DMS53 treated with DMSO at 0.1 percent for 48 hours (cell line): ENCODE measurements around the gene ATP11A.

Experiments used
- DNase-seq: peaks from one replicate; lab custom pipeline; 2025; ENCODE audit not compliant: unreplicated experiment; lab: John Stamatoyannopoulos, UW

The ATP11A gene

DNA sequence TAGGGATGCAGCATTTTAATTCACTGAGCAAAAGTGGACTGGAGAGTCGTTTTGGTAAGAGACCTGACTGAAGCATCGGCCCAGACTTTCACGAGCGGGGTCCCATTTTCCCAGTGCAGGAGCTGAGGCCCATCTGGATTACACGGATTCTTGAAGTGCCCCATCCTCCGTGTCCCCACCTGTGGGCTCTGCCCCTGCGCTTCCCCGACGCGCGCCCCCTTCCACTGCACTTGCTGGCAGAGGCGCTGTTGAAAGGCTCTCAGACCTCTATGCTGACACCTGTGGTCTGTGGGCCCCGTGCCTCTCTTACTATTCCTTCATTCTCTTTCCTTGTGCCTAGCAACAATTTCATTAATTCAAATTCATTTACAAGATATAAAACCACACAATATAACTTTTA, 228.9 kb downstream of the ATP11A start:
- no peak for DNase-seq

GRCh38 chr13:112923962-112924361, 234.1 kb downstream of the ATP11A start:
- no peak for DNase-seq

DNA sequence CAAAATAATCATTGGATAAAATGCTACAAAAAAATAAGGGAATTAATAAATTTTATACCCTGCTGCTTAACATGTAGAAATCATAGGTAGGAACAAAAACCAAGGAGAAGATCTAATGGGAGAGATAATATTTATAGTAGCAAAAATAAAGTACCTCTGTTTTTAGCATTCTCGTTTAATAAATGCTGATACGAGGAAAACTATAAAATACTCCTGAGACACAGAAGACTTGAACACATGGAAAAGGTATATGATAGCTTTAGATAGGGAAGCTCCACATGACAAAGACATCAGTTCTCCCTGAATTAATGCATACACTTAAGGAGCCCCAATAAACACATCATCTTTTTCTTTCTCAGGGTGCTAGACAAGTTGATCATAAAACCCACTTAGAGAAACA, 234.5 kb downstream of the ATP11A start:
- DNase-seq, result no peak

DNA sequence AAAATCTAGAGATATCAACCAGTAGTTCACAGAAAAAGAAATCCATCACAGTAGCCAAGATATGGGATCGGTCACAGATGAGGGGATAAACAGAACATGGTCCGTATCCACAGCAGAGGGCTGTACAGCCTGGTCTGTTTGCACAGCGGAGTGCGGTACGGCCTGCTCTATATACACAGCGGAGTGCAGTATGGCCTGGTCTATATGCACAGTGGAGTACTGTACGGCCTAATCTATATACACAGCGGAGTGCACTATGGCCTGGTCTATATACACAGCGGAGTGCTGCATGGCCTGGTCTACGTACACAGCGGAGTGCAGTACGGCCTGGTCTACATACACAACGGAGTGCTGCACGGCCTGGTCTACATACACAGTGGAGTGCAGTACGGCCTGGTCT, 236.2 kb downstream of the ATP11A start:
- DNase-seq, result no peak

DNA sequence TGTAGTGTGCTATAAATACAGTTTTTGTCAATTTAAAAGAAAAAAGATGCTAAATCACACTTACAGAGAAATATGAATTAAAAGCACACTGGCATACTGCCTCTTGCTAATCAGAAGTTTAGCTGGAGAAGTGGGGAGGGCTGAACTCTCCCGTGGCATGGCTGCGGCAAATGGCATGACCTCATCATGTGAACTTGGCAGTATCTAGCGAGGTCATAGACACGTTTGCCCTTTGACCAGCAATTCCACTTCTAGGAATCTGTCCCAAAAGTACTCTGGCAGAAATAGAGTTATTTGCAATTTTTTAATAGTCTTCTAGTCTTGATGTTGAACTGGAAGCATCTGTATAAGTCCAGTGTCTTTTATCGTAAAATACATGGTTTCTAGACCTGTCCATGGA, 237.2 kb downstream of the ATP11A start:
- DNase-seq, result no peak

DNA sequence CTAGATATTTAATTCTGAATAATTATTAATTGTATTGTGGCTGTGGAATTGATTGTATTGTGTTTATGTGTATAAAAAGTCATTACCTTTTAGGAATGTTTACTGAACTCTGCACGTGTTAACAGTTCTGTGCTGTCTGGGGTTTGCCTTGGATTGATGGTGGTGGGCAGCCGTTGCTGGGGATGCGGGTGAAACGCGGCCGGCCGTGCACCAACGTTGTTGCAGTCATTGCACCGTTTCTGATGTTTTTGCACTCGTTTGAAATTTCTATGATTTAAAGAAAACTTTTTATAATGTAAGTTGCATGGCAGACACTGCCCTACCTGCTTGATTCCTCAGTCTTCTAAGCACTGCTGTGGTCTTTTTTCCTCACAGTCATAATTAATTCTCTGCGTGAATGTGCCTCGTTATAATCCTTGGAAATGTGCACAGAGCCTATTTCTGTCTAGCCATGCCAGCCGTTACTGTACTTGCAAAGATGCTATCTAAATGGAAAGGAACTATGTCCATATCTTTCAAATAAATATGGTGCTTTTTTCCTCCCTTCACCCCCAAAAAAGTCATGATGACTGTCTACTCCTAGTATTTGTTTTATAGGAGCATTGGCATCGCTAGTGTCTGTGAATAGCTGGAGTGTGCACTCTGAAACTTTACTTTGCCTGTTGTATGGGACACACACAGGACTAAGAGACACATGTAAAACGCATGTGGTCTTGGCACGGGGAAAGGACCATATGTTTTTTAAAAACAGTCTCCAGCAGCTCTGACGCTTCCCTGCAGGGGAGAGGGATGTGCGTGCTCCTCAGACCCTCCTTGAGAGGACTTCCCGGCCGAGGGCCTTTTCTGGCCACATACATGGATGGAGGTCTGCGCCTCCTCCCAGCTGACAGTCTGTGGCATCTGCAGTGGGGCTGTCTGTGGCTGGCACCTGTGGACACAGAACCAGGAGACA, 238.5 kb downstream of the ATP11A start:
- DNase-seq, result no peak

DNA sequence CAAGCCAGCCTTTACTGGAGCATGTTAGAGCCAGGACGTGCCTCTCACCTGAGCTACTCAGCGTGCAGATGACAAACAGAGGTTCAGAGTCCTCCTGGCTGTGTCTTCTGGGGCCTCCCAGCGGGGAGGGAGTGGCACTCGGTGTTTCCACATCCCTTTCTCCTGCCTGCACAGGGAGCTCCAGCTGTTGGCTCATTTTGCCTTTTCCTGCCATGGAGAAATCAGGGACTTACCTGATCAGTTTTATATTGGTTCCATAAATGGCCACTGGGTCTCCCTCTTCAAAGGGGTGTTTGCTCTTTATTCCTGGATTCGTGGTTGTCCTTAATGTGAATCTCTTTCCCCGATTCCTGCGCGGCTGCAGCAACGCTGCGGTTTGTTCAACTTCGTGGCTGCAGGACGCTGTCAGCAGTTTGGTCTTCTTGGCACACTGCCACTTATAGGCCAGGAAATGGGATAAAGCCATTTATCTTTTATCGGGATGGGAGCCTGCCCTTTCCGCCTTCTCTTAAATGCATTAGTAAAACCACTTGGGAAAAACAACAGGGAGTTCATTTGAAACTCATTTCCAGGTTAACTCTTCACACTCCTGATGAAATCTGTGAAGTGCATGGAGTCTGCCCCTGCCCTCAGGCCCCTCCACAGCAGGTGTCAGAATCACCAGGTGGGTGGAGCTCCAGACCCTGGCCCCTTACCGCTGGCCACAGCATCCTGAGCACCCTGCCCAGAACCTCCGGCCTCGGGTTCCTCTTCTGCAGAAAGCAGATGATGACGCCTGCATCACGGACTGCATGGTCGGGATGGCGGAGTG, 239.3 kb downstream of the ATP11A start:
- no peak for DNase-seq

DNA sequence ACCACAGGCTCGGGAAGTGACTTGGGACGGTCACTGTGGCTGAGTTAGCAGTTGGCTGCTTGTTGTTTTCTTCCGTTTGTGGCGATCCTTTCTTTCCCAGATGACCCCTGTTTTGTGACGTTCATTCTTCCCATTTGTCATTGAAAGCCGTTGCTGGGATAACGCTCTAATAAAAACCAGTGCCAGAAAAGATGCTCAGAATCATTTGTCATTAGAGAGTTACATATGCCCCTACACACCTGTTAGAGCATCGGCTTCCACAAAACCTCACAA, 239.9 kb downstream of the ATP11A start:
- no peak for DNase-seq

DNA sequence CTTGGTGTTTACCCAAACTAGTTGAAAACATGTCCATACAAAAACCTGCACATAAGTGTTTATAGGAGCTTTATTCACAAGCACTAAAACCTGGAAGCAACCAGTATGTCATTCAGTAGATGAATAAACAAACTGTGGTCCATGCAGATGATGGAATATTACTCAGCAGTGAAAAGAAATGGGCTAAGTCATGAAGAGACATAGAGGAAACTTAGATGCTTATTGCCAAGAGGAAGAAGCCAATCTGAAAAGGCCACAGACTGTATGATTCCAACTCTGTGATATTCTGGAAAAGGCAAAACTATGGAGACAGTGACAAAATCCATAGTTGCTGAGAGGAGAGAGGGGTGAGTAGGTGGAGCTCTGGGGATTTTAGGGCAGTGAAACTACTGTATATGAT, 240.4 kb downstream of the ATP11A start:
- no peak for DNase-seq

DNA sequence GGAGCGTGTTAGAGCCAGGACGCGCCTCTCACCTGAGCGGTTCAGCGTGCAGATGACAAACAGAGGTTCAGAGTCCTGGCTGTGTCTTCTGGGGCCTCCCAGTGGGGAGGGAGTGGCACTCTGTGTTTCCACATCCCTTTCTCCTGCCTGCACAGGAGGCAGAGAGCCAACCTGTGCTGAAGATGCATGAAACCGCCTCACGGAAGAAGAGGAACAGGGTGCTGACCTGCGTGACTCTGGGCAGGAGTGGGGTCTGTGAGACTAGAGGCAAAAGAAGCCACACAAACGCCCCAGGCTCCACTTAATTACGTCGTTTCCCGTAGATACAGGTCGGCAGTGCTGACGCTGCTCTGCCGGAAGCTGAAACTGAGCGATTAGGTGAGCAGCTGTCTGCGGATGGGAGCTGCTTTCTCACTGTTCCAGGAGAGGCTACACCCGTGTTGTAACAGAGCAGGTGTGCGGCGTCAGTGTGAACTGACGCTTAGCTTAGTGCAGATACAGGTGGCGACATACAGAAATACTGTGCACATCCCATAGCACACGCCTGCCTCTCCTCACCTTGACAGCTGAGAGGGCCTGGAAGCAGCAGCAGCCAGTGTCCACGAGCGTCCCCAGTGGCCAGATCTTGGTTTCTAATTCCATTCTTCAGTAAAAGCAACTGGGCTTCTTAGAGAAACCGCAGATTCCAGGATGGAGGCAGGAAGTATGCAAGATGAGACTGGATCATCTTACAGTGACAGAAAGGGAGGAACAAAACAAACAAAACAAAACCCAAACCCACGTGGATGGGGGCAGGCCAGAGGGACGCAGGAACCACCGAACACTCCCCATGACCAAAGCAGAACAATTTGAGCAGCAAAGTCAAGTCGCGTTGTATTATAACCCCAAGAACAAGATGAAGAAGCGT, 241.4 kb downstream of the ATP11A start:
- DNase-seq, result peak; percentile 35

DNA sequence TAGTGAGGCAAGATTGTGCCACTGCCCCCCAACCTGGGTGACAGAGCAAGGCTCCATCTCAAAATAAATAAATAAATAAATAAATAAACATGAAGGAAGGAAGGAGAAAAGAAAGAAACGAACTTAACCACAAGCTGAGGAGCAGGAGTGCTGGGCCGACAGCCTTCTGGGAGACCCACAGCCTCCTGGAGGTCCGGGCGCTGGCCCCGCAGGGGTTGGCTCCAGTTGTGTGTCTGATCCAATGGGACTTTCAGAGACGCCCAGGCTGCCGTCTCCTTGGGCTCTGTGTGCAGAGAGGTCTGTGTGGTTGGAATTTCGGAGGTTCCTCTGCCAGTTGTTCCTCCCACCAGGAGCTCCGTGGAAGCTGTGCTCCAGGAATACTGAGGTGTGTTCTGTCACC, 243.1 kb downstream of the ATP11A start:
- no peak for DNase-seq

DNA sequence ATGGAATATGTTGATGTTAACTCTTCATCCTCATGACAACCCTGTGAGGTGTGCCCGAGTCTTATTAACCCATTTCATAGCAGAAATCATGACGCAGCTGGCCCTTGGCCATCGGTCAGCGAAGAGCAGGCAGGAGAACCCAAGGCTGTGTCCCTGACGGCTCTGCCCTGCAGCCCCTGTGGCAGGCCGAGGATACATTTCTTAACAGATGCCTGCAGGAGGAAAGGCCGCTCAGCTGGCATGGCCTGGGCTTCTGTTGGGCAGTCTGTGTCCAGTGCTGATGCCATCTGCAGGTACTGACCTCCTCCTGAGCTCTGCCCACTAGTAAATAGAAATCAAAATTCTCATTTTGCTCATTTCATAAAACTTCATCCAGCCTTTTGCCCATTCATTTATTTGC, 243.8 kb downstream of the ATP11A start:
- no peak for DNase-seq

DNA sequence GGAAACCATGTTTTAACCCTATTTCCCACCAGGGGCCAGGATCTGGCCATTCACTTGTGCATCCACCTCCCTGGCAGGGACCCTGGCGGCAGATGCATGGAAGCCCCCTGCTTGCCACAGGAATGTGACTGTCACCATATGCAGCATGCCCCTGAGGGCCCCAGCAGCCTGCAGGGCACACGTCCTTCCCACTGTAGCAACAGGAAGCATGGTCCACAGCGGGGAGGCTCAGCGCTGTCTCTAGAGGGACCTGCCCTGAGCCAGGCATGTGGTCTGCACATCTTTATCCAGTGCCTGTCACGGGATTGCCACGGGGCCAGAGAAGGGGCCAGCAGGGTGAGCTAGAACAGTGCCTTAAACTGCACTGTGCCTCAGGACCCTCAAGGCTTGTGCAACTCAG, 244.2 kb downstream of the ATP11A start:
- DNase-seq, result no peak
